Measurements from ENCODE around the gene ATP6V0D1. TPM values are rescaled to one million over a fixed set of nuclear protein-coding genes. Genes with fewer than 3 reads are reported as not detected.

ATP6V0D1 gene
- total and polyA plus RNA-seq, 10 donors: 37.3 to 133 (median 105) TPM

- intact Hi-C loops (cut with DNase I; ENCODE audit: low total_unique reads): no loop called here
- Histone ChIP-seq H3K27me3 (replicated peaks in 1 of 7) (peaks cover 0 to 51% (median 16%) of the 10 kb centered on the region in 7 donors), H3K36me3 (peaks cover 0 to 21% (median 12%) of the 10 kb centered on the region in 6 donors), H3K4me1 (peaks cover 32 to 96% (median 67%) of the 10 kb centered on the region in 6 donors), H3K4me3 (peak overlapping the region in 5 of 8 donors; percentile 44 to 78 (median 56)), H3K9me3 (no peaks in the 10 kb centered on the region), H3K27ac (peak overlapping the region in 4 of 8 donors; percentile 8 to 68 (median 52))
- WGBS, 5 donors: 51 to 62% (median 61%) methylated on average over 5 of the region's 5 CpGs
- DNase-seq: no peak
- no peak for TF ChIP-seq POLR2A (IDR thresholded peaks at IDR 0.05)
- no peak for TF ChIP-seq CTCF (IDR thresholded peaks at IDR 0.05 in 8 of 11, conservative IDR thresholded peaks at IDR 0.05 in 3 of 11)
- no peak for TF ChIP-seq POLR2AphosphoS5 (IDR thresholded peaks at IDR 0.05)
Observed at GRCh38 chr16:67432506-67432890, 48.5 kb downstream of the ATP6V0D1 start.

GRCh38 chr16:67431775-67432505 lies 49.0 kb downstream of the ATP6V0D1 start:
- Histone ChIP-seq H3K4me3 (peak overlapping the region; percentile 25 to 78 (median 52)), H3K36me3 (peaks cover 0 to 16% (median 7%) of the 10 kb centered on the region in 6 donors), H3K27ac (peak overlapping the region in 6 of 8 donors; percentile 43 to 71 (median 63)), H3K9me3 (no peaks in the 10 kb centered on the region), H3K4me1 (peaks cover 32 to 91% (median 65%) of the 10 kb centered on the region in 6 donors), H3K27me3 (replicated peaks in 1 of 7) (peaks cover 0 to 51% (median 16%) of the 10 kb centered on the region in 7 donors)
- no peak for DNase-seq
- 36 to 43% (median 38%) methylated on average over 12 to 13 of the region's 13 CpGs for WGBS, 5 donors
- intact Hi-C loops (cut with DNase I; ENCODE audit: low total_unique reads): no loop called here
- TF ChIP-seq POLR2A (IDR thresholded peaks at IDR 0.05) (no peak), POLR2AphosphoS5 (IDR thresholded peaks at IDR 0.05) (no peak), CTCF (IDR thresholded peaks at IDR 0.05 in 8 of 11, conservative IDR thresholded peaks at IDR 0.05 in 3 of 11) (no peak)

- intact Hi-C loops (cut with DNase I; ENCODE audit: low total_unique reads): no loop called here
- H3K4me3 ChIP-seq: peak within 1 kb of the TSS; percentile 29 to 78 (median 53)
- H3K27me3 ChIP-seq (replicated peaks in 1 of 7): peaks cover 0 to 51% (median 16%) of the 10 kb centered on the region in 7 donors
- H3K36me3 ChIP-seq: peaks cover 0 to 8% (median 0%) of the 10 kb centered on the region in 6 donors
- DNase-seq: peak; percentile 85
- peak within 1 kb of the TSS in 7 of 8 donors; percentile 21 to 71 (median 61) for H3K27ac ChIP-seq
- H3K9me3 ChIP-seq: no peaks in the 10 kb centered on the region
- no peak for TF ChIP-seq CTCF (IDR thresholded peaks at IDR 0.05 in 8 of 11, conservative IDR thresholded peaks at IDR 0.05 in 3 of 11)
- no peak for TF ChIP-seq POLR2A (IDR thresholded peaks at IDR 0.05)
- peak in 2 of 3 donors; percentile 30 to 53 for TF ChIP-seq POLR2AphosphoS5 (IDR thresholded peaks at IDR 0.05)
- peaks cover 32 to 83% (median 63%) of the 10 kb centered on the region in 6 donors for H3K4me1 ChIP-seq
- WGBS, 5 donors: 1 to 3% (median 2%) methylated on average over 18 to 86 of the region's 87 CpGs
Observed at GRCh38 chr16:67430977-67431774, 49.8 kb downstream of the ATP6V0D1 start, which contains the start of gene HSD11B2. Gene HSD11B2, plus strand, starts transcription at chr16:67431121. Its CDS starts 128 bp downstream, at chr16:67431249.
